Testis (tissue), 5 donors: ENCODE measurements around the gene ADK. TPM values are rescaled to one million over a fixed set of nuclear protein-coding genes. Genes with fewer than 3 reads are reported as not detected.
A peak's percentile ranks its signal among the peaks of the same experiment; 100 is the strongest.

Source experiments
- DNase-seq: peaks from one replicate; pipeline ENCODE4 v3.0.0-alpha.2; 2019
- H3K27ac ChIP-seq, 2 donors: fragments of 200-600 bp; sonication (generic); one replicate each; pipeline ENCODE4 v1.5.1; 2019
- H3K27me3 ChIP-seq: fragments of 200-600 bp; sonication (generic); one replicate; pipeline ENCODE4 v1.5.1; 2019
- H3K36me3 ChIP-seq: fragments of 200-600 bp; sonication (generic); one replicate; pipeline ENCODE4 v1.5.1; 2017; ENCODE audit warnings: low read depth; ENCODE audit errors: missing control alignments
- H3K4me1 ChIP-seq: fragments of 200-600 bp; sonication (generic); one replicate; pipeline ENCODE4 v1.5.1; 2019
- H3K4me3 ChIP-seq, 2 donors: fragments of 200-600 bp; sonication (generic); one replicate each; pipeline ENCODE4 v1.5.1; 2017 to 2019
- H3K9me3 ChIP-seq: fragments of 200-600 bp; sonication (generic); one replicate; pipeline ENCODE4 v1.5.1; 2017
- POLR2A ChIP-seq: fragments of 450-650 bp; IDR thresholded peaks from one replicate; pipeline ENCODE4 v1.6.1; 2017; ENCODE audit warnings: antibody characterized with exemption, mild to moderate bottlenecking, moderate library complexity
- WGBS, 2 donors: methylation state at CpG; one replicate each; pipeline ENCODE4 v1.1.5; 2018; 5-methylcytosine and 5-hydroxymethylcytosine counted together
- intact Hi-C: fragments of 100-400 bp; cut with DNase I; formaldehyde crosslinking; loops from one replicate; pipeline ENCODE4 v1.15.1; 2023; ENCODE audit warnings: low total_unique reads
- long read RNA-seq, 2 donors: transcript quantifications; one replicate each; lab custom pipeline, GENCODE V29; 2026
- polyA plus RNA-seq: library from polyadenylated mRNA; stranded (reverse); fragments of 350-450 nt; fragmentation: Illumina TruSeq; extraction: RNeasy Lipid Tissue Mini Kit (QIAGEN cat#74804); gene quantifications from one replicate; pipeline ENCODE4 v1.2.3, GENCODE V29; 2014; ENCODE audit warnings: low read depth, low replicate concordance; ENCODE audit not compliant: insufficient read depth
- total RNA-seq, 2 donors: library from RNA; depleted of rRNA; stranded (reverse); fragments of >200 nt; gene quantifications; one replicate each; pipeline ENCODE4 v1.2.3, GENCODE V29; 2016
- TF ChIP-seq, protein P1 (sequence below), 3 experiments: fragments of 450-650 bp in 2 of 3; fragments of 200-600 bp in 1 of 3; sonication (generic) in 1 of 3; IDR thresholded peaks; one replicate each; pipeline ENCODE4 v1.5.1; 2016 to 2019; ENCODE audit warnings: antibody characterized with exemption in 3 of 3, mild to moderate bottlenecking in 2 of 3, moderate library complexity in 1 of 3

The ADK gene
- total RNA-seq (10 to 100 TPM; 55.3 to 61.8 TPM), polyA plus RNA-seq (23.3 TPM)
- long read RNA-seq, donor 1, transcript ADK-201 (11 exons, 1,169 nt) = major isoform, 7 of 12 reads
- long read RNA-seq, donor 1, partial matches to known transcripts = 0 of 12 reads
- long read RNA-seq, donor 1, other reads (novel, unspliced or antisense) = 0 of 12 reads
- long read RNA-seq, donor 2, partial matches to known transcripts = 0 of 6 reads
- long read RNA-seq, donor 2, other reads (novel, unspliced or antisense) = 0 of 6 reads

DNA sequence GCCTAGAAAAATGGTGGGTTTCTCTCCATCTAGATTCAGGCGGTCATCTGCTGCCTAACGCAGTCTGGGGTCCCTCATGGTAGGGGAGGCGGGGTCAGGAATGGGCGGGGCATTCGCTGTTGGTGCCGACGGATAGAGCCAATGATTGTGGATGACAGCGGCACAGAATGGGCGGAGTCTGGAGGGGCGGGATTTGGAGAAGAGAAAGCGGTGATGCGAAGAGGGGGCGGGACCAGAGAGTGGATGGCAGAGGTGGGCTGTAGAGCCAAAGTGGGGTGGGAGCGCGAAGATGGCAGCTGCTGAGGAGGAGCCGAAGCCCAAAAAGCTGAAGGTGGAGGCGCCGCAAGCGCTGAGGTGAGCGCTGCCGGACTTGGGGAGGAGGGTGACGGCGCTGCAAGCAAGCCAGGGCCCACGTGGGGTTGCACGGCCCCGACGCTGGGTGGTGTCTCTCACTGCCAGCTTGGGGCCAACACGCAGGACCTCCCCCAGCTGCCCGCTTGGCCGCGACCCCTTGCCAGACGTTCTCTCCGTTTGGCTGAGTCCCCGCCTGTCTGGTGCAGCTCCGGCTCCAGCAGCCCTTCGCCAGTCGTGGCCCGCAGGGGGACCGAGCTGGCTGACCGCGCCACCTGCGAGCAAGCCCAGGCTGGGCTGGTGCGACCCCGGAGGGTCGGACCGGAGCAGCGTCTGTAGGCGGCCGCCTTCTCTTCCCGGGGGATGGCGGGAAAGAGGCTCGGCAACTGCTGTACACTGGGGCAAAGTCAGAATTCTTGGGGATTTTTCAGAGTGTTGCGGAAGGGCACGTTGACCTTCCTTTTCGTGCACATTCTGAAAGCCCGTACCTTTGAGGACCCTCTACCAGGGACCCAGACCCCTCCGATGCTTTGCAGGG lies at the start of gene ADK:
ADK (plus strand) TSS at position 232 of the 889 bp plus-strand sequence; CDS start at position 290, 58 bp downstream.
- H3K27ac ChIP-seq = peak within 1 kb of the TSS; percentile 71 to 94
- WGBS, 2 donors = 0 to 1% methylated on average over 21 to 54 of the region's 57 CpGs
- peak within 1 kb of the TSS; percentile 72 to 79 for H3K4me3 ChIP-seq
- H3K36me3 ChIP-seq = no peaks in the 10 kb centered on the region
- H3K4me1 ChIP-seq = peaks cover 23% of the 10 kb centered on the region
- intact Hi-C loops = no loop called here
- DNase-seq = peak; percentile 100
- no peaks in the 10 kb centered on the region for H3K27me3 ChIP-seq
- no peaks in the 10 kb centered on the region for H3K9me3 ChIP-seq
- TF ChIP-seq, protein P1, sequence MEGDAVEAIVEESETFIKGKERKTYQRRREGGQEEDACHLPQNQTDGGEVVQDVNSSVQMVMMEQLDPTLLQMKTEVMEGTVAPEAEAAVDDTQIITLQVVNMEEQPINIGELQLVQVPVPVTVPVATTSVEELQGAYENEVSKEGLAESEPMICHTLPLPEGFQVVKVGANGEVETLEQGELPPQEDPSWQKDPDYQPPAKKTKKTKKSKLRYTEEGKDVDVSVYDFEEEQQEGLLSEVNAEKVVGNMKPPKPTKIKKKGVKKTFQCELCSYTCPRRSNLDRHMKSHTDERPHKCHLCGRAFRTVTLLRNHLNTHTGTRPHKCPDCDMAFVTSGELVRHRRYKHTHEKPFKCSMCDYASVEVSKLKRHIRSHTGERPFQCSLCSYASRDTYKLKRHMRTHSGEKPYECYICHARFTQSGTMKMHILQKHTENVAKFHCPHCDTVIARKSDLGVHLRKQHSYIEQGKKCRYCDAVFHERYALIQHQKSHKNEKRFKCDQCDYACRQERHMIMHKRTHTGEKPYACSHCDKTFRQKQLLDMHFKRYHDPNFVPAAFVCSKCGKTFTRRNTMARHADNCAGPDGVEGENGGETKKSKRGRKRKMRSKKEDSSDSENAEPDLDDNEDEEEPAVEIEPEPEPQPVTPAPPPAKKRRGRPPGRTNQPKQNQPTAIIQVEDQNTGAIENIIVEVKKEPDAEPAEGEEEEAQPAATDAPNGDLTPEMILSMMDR (IDR thresholded peaks at IDR 0.05) = peak in 1 of 3 experiments; percentile 21
- TF ChIP-seq POLR2A = no peak

DNA sequence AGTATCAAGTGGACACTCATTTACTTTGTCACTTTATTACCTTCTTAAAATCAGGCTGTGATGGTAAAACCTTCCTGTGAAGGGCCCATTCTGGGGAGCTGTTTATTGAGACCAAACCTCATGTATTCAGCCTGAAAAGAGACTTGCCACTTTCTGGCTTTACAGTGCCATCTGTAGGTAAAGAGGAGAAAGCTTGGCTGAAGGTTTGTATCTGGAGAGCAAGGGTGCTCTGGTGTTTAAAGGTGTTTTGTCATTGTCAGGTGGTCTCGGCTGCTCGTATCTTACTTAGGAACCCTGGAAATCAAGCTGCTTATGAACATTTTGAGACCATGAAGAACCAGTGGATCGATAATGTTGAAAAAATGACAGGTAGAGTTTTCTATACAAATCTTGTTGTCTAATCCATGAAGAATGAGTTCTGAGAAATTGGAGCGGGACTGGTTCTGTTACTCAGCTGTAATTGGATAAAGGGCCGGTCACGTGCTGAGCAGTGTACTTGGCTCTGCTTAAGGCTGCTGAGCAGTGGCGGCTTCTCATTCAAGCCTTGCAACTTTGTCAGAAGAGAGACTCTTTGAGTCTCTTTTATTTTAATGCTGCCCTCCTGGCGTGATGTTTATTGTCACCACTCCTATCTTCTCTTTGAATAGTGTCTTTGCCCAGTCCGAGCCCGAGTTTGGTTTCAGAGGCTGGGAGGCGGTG lies 47.3 kb upstream of the ADK start:
- H3K27ac ChIP-seq = no peak overlapping the region
- H3K4me3 ChIP-seq = no peak overlapping the region
- peaks cover 8% of the 10 kb centered on the region for H3K4me1 ChIP-seq
- H3K9me3 ChIP-seq = no peaks in the 10 kb centered on the region
- no peaks in the 10 kb centered on the region for H3K27me3 ChIP-seq
- TF ChIP-seq POLR2A = no peak
- TF ChIP-seq, protein P1 (IDR thresholded peaks at IDR 0.05) = peak in 1 of 3 experiments; percentile 5
- intact Hi-C loops = no loop called here
- no peak for DNase-seq
- no peaks in the 10 kb centered on the region for H3K36me3 ChIP-seq
- WGBS, 2 donors = 71 to 77% methylated on average over 11 of the region's 11 CpGs

DNA sequence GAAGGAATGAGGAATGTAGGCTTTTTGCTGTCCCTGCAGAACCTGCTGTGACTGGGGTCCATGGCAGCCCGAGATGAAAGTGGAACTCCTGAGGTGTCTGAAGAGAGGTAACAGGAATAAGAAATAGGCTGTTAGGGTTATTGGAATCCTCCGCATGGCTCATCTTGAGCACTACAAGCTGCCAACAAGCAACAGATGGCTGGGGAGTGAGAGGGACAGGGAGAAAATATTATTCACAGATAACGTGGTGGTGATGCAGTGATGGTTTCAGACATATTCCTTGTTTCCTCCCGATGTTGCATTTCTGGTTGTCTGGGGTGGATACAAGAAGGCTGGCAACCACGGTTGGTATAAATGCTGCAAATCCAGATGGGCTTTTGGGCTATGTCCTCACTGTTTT lies 46.5 kb upstream of the ADK start:
- Histone ChIP-seq H3K4me3 (no peak overlapping the region), H3K9me3 (no peaks in the 10 kb centered on the region), H3K4me1 (peaks cover 7% of the 10 kb centered on the region), H3K36me3 (no peaks in the 10 kb centered on the region), H3K27me3 (no peaks in the 10 kb centered on the region), H3K27ac (no peak overlapping the region)
- TF ChIP-seq POLR2A = no peak
- TF ChIP-seq, protein P1 (IDR thresholded peaks at IDR 0.05) = no peak
- DNase-seq = no peak
- intact Hi-C loops = no loop called here
- WGBS, 2 donors = 78 to 88% methylated on average over 5 of the region's 5 CpGs

DNA sequence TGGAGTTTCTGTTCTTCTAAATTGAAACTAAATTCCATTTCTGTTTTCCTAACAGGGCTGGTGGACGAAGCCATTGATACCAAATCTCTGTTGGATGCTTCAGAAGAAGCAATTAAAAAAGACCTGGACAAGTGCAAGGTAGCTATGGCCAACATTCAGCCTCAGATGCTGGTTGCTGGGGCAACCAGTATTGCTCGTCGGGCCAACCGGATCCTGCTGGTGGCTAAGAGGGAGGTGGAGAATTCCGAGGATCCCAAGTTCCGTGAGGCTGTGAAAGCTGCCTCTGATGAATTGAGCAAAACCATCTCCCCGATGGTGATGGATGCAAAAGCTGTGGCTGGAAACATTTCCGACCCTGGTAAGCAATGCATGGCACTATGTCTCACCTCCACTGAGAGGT lies 46.0 kb upstream of the ADK start:
- Histone ChIP-seq H3K27me3 (no peaks in the 10 kb centered on the region), H3K9me3 (no peaks in the 10 kb centered on the region), H3K36me3 (no peaks in the 10 kb centered on the region), H3K4me1 (peaks cover 2% of the 10 kb centered on the region), H3K4me3 (no peak overlapping the region), H3K27ac (no peak overlapping the region)
- intact Hi-C loops = no loop called here
- no peak for DNase-seq
- WGBS, 2 donors = 80 to 85% methylated on average over 7 to 8 of the region's 8 CpGs
- no peak for TF ChIP-seq POLR2A
- TF ChIP-seq, protein P1 (IDR thresholded peaks at IDR 0.05) = no peak
